Right renal cortex interstitium (tissue), 3 donors: ENCODE measurements around the gene CLDN5. TPM values are rescaled to one million over a fixed set of nuclear protein-coding genes. Genes with fewer than 3 reads are reported as not detected.
A peak's percentile ranks its signal among the peaks of the same experiment; 100 is the strongest.

Experiments
- DNase-seq, 3 donors: peaks; one replicate each; pipeline ENCODE4 v3.0.0-alpha.2; 2013; ENCODE audit warnings: low read depth in 3 of 3, low spot score in 2 of 3
- polyA plus RNA-seq, 3 donors: library from polyadenylated mRNA; unstranded; fragments of 120-200 nt; gene quantifications; one replicate each; pipeline ENCODE4 v1.2.1, GENCODE V29; 2013; ENCODE audit not compliant: insufficient read length in 3 of 3

CLDN5 gene
- polyA plus RNA-seq, 3 donors, result 16.6 to 24.5 (median 22.2) TPM

- DNase-seq, result no peak
Measured at GRCh38 chr22:19488285-19488684, 35.9 kb downstream of the CLDN5 start.

- DNase-seq, result no peak
Measured at GRCh38 chr22:19483481-19484244, 40.5 kb downstream of the CLDN5 start.

GRCh38 chr22:19482297-19482696, 41.9 kb downstream of the CLDN5 start:
- no peak for DNase-seq

GRCh38 chr22:19480789-19481188, 43.4 kb downstream of the CLDN5 start:
- DNase-seq, result no peak

- no peak for DNase-seq
Measured at GRCh38 chr22:19480173-19480568, 44.0 kb downstream of the CLDN5 start.

GRCh38 chr22:19479355-19480172, 44.6 kb downstream of the CLDN5 start, which contains the start of gene CDC45:
TSS of gene CDC45 (plus strand) at chr22:19479920. CDS start at chr22:19479969, 49 bp downstream.
- peak; percentile 98 to 99 (median 98) for DNase-seq

- DNase-seq, result peak in 1 of 3 donors; percentile 68
Measured at GRCh38 chr22:19478901-19479354, 45.3 kb downstream of the CLDN5 start, which contains the start of gene UFD1. TSS of gene UFD1 (minus strand) at chr22:19479193. CDS start at chr22:19479085, 108 bp downstream.

GRCh38 chr22:19478045-19478900, 45.9 kb downstream of the CLDN5 start:
- no peak for DNase-seq

- no peak for DNase-seq
Measured at GRCh38 chr22:19477321-19478044, 46.7 kb downstream of the CLDN5 start.

- DNase-seq, result no peak
Measured at GRCh38 chr22:19476023-19476422, 48.2 kb downstream of the CLDN5 start.

- DNase-seq, result no peak
Measured at GRCh38 chr22:19473578-19473977, 50.6 kb downstream of the CLDN5 start.

Other genes with a start within 250 kb of the CLDN5 start
- gene CLTCL1, start 232.7 kb downstream of the CLDN5 start, polyA plus RNA-seq, result 1 to 10 TPM; 3.9 to 5.4 (median 4.5) TPM
- gene HIRA, start 92.7 kb downstream of the CLDN5 start, polyA plus RNA-seq, result 10 to 100 TPM; 32.3 to 35.5 (median 34.9) TPM
- gene MRPL40, start 91.9 kb downstream of the CLDN5 start, polyA plus RNA-seq, result 10 to 100 TPM; 48.1 to 51.3 (median 49.1) TPM
- 10 to 100 TPM; 39.7 to 45.6 (median 44.3) TPM for gene C22orf39, start 76.7 kb downstream of the CLDN5 start, polyA plus RNA-seq
- gene UFD1, start 45.2 kb downstream of the CLDN5 start, polyA plus RNA-seq, result 10 to 100 TPM; 67.7 to 77.5 (median 70.7) TPM
- 10 to 100 TPM; 17.0 to 18.7 (median 18.1) TPM for gene CDC45, start 44.5 kb downstream of the CLDN5 start, polyA plus RNA-seq
- 10 to 100 TPM; 28.1 to 37.6 (median 32.6) TPM for gene SEPTIN5, start 190.1 kb upstream of the CLDN5 start, polyA plus RNA-seq
- 1 to 10 TPM; 2.2 to 3.4 (median 2.9) TPM for gene GP1BB, start 199.1 kb upstream of the CLDN5 start, polyA plus RNA-seq
- gene TBX1, start 236.4 kb upstream of the CLDN5 start, polyA plus RNA-seq, result under 1 TPM; 0.11 to 0.26 (median 0.14) TPM